GM12878 (cell line): Measurements from ENCODE around the gene PNLIPRP2. TPM values are rescaled to one million over a fixed set of nuclear protein-coding genes. Genes with fewer than 3 reads are reported as not detected.

Experiments
- ATAC-seq: fragments of 200-7000 bp; cut with Tn5 transposase; 3 replicates; pipeline ENCODE4 v1.9.1; 2020; ENCODE audit warnings: mild to moderate bottlenecking, moderate library complexity
- BruUV-seq: library from RNA; stranded (reverse); fragments of 400-500 nt; replicated peaks from 2 replicates; lab custom pipeline; 2021; lab: Mats Ljungman, UMichigan
- CTCF ChIA-PET: fragments of 300-600 bp; sonication (Branson Sonifier 250); formaldehyde crosslinking; extraction: SDS; loops from one replicate; lab custom pipeline; 2021; ENCODE audit warnings: inconsistent platforms; lab: Yijun Ruan, JAX
- POLR2A ChIA-PET: fragments of 350-600 bp; formaldehyde crosslinking; extraction: SDS; loops from one replicate; lab custom pipeline; 2021; ENCODE audit warnings: inconsistent platforms; lab: Charles Lee
- RAD21 ChIA-PET: fragments of 300-600 bp; sonication (Branson Sonifier 250); formaldehyde crosslinking; loops from one replicate; lab custom pipeline; 2023; ENCODE audit warnings: antibody characterized with exemption; ENCODE audit not compliant: unreplicated experiment; lab: Charles Lee
- SMC1A ChIA-PET: fragments of 300-600 bp; sonication (Branson Sonifier 250); formaldehyde crosslinking; loops from one replicate; lab custom pipeline; 2023; ENCODE audit not compliant: unreplicated experiment, uncharacterized antibody; lab: Charles Lee
- DNase-seq: peaks from one replicate; pipeline ENCODE4 v3.0.0-alpha.2; 2011; ENCODE audit warnings: low read depth, low spot score
- FAIRE-seq: peaks from 3 replicates; lab custom pipeline; 2011; peaks lifted over from hg19 to GRCh38; lab: Jason Lieb, UNC
- H2AFZ ChIP-seq: 2 replicates; pipeline ENCODE4 v1.6.0; 2011; ENCODE audit warnings: low read depth, low read length, control low read depth; ENCODE audit not compliant: control insufficient read depth
- H3K27ac ChIP-seq: 2 replicates; pipeline ENCODE4 v1.5.1; 2011; ENCODE audit warnings: control low read depth; ENCODE audit not compliant: control insufficient read depth, insufficient read depth
- H3K27me3 ChIP-seq, 2 experiments: replicated peaks in 1 of 2; 2 replicates each; pipeline versions ENCODE4 v1.6.0 to v1.6.1; 2011; ENCODE audit warnings: low read length in 1 of 2; ENCODE audit not compliant: control insufficient read depth in 2 of 2, insufficient read depth in 2 of 2
- H3K36me3 ChIP-seq, 2 experiments: 2 replicates each; pipeline ENCODE4 v1.5.1; 2011; ENCODE audit warnings: low read length in 1 of 2; ENCODE audit not compliant: control insufficient read depth in 2 of 2, insufficient read depth in 2 of 2
- H3K4me1 ChIP-seq: 2 replicates; pipeline ENCODE4 v1.6.1; 2011; ENCODE audit warnings: mild to moderate bottlenecking, low read length, moderate library complexity, mixed read lengths; ENCODE audit not compliant: control insufficient read depth, insufficient read depth
- H3K4me2 ChIP-seq: 2 replicates; pipeline ENCODE4 v1.6.0; 2011; ENCODE audit warnings: control low read depth; ENCODE audit not compliant: control insufficient read depth, insufficient read depth
- H3K4me3 ChIP-seq: fragments of 200-600 bp; sonication (generic); 2 replicates; pipeline ENCODE4 v1.5.1; 2016
- H3K79me2 ChIP-seq: 2 replicates; pipeline ENCODE4 v1.6.0; 2011; ENCODE audit warnings: low read length; ENCODE audit not compliant: control insufficient read depth, insufficient read depth
- H3K9ac ChIP-seq: 2 replicates; pipeline ENCODE4 v1.8.0; 2011; ENCODE audit warnings: low read length, control low read depth, mixed read lengths; ENCODE audit not compliant: control insufficient read depth, insufficient read depth
- H3K9me3 ChIP-seq: replicated peaks from 3 replicates; pipeline ENCODE4 v1.5.1; 2011; ENCODE audit warnings: mild to moderate bottlenecking, low read length; ENCODE audit not compliant: control insufficient read depth, insufficient read depth
- H4K20me1 ChIP-seq: 2 replicates; pipeline ENCODE4 v1.6.0; 2011; ENCODE audit not compliant: control insufficient read depth, insufficient read depth
- CBX3 ChIP-seq: fragments of 200-600 bp; sonication (generic); IDR thresholded peaks from 2 replicates; pipeline ENCODE4 v1.6.1; 2016; ENCODE audit warnings: low read depth, borderline replicate concordance
- DPF2 ChIP-seq: fragments of 450-650 bp; IDR thresholded peaks from 2 replicates; pipeline ENCODE4 v1.6.1; 2017; ENCODE audit warnings: mild to moderate bottlenecking
- EED ChIP-seq: sonication (generic); IDR thresholded peaks from 2 replicates; pipeline ENCODE4 v1.6.1; 2016; ENCODE audit warnings: antibody characterized with exemption, low read depth
- KLF5 ChIP-seq: fragments of 450-650 bp; IDR thresholded peaks from 2 replicates; pipeline ENCODE4 v1.6.1; 2014; ENCODE audit warnings: mild to moderate bottlenecking; ENCODE audit not compliant: partially characterized antibody
- MXI1 ChIP-seq: fragments of 150-350 bp; IDR thresholded peaks from 2 replicates; pipeline ENCODE4 v1.6.1; 2011; ENCODE audit warnings: low read depth, mild to moderate bottlenecking, inconsistent platforms, low read length, improper control_type of control experiment
- PAX5 ChIP-seq: IDR thresholded peaks from 2 replicates; pipeline ENCODE4 v1.6.1; 2011; ENCODE audit warnings: low read depth, low read length, borderline replicate concordance
- PML ChIP-seq: IDR thresholded peaks from 2 replicates; pipeline ENCODE4 v1.6.1; 2012; ENCODE audit warnings: low read length, inconsistent platforms
- WGBS: methylation state at CpG from one replicate; pipeline ENCODE4 v1.1.6; 2016; ENCODE audit warnings: low lambda C conversion rate; ENCODE audit not compliant: insufficient replicate concordance, insufficient coverage; ENCODE audit errors: missing lambda C conversion rate; 5-methylcytosine and 5-hydroxymethylcytosine counted together
- in situ Hi-C: fragments of 300-500 bp; cut with MboI; formaldehyde crosslinking; loops from 9 replicates; pipeline ENCODE4 v1.14.3; 2018; ENCODE audit warnings: mixed read lengths
- intact Hi-C: fragments of 100-400 bp; cut with micrococcal nuclease; formaldehyde crosslinking; loops from one replicate; pipeline ENCODE4 v1.14.2; 2022; ENCODE audit not compliant: unreplicated experiment
- polyA plus RNA-seq, 11 experiments: library from polyadenylated mRNA; depleted of rRNA in 4 of 11; unstranded in 6 of 11; stranded (reverse) in 5 of 11; fragments of >200 nt; fragmentation: Nextera tagmentation in 4 of 11; fragmentation: Illumina TruSeq in 1 of 11; extraction: Ambion mirVana in 4 of 11; extraction: Trizol in 1 of 11; gene quantifications; 1 replicate in 1 of 11; 2 replicates in 10 of 11; pipeline versions ENCODE4 v1.2.1 to v1.2.3, GENCODE V29; 2011 to 2016; ENCODE audit warnings: inconsistent platforms in 2 of 11, missing spikeins in 2 of 11, low read depth in 1 of 11
- total RNA-seq, 4 experiments: library from RNA; depleted of rRNA in 3 of 4; stranded (reverse); fragments of >200 nt in 3 of 4; fragmentation: Illumina TruSeq in 1 of 4; extraction: Trizol in 1 of 4; gene quantifications; 2 replicates each; pipeline versions ENCODE4 v1.2.1 to v1.2.3, GENCODE V29; 2013 to 2021
- TF ChIP-seq, protein P1 (sequence below): IDR thresholded peaks from 2 replicates; pipeline ENCODE4 v1.6.1; 2012; ENCODE audit warnings: low read depth, low read length, improper control_type of control experiment

The PNLIPRP2 gene
- total and polyA plus RNA-seq, 10 of the 15 experiments (the other 5 are each of a cell fraction or from before 2014, with no cell fraction given) = 0.33 TPM; not detected in 9

DNA sequence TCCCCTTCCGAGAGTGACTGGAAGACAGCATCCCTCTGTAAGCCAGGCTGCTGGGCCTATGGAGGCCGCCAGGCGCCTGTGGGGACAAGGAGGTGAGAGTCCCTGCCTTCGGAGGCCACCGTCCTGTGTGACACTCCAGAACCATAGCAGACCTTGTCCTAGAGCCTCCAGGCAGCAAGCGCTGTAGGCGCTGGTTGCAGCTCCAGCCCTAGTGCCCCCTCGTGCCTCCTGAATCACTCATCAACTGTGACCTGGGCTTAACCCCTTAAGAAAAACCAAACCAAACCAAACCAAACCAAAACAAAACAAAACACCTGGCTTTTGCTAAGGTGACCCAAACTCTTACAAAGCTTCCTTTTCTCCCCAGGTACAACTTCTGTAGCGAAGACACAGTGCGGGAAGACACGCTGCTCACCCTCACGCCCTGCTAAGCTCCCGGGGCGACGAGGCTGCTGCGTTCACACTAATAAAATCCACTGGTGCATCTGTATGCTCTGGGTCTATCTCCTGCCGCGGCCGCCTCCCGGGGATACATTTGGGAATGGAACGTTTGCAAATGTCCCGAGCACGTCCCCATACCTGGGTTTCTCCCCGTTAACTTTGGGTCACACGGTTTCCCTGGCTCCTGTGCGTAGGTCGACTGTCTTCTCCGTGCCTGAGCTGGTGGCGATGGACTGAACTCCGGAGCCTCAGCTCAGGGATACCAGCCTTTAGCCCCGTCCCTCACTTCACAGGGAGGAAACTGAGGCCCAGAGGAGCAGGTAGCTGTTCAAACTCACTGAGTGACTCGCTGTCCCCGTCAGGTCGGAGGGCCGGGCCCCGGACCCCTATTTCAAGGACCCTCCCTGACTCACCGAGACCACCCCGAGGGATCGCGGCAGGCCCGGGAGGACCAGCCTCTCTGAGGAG, 11.8 kb upstream of the PNLIPRP2 start (continued):
- TF ChIP-seq KLF5 = no peak
- TF ChIP-seq CBX3 = no peak
- TF ChIP-seq PAX5 = no peak
- no peak for TF ChIP-seq MXI1
- TF ChIP-seq, protein P1, sequence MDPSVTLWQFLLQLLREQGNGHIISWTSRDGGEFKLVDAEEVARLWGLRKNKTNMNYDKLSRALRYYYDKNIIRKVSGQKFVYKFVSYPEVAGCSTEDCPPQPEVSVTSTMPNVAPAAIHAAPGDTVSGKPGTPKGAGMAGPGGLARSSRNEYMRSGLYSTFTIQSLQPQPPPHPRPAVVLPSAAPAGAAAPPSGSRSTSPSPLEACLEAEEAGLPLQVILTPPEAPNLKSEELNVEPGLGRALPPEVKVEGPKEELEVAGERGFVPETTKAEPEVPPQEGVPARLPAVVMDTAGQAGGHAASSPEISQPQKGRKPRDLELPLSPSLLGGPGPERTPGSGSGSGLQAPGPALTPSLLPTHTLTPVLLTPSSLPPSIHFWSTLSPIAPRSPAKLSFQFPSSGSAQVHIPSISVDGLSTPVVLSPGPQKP = no peak
- no peak for TF ChIP-seq PML

- Histone ChIP-seq H4K20me1 (no peaks in the 10 kb centered on the region), H3K36me3 (no peaks in the 10 kb centered on the region), H3K79me2 (no peaks in the 10 kb centered on the region), H3K9me3 (no peaks in the 10 kb centered on the region), H3K27ac (no peak overlapping the region), H3K4me3 (no peak overlapping the region), H3K9ac (no peak overlapping the region), H3K4me2 (no peak overlapping the region), H3K4me1 (no peaks in the 10 kb centered on the region), H3K27me3 (no peaks in the 10 kb centered on the region), H2AFZ (no peak overlapping the region)
- TF ChIP-seq DPF2 (no peak), EED (no peak)
- DNase-seq (no peak), FAIRE-seq (no peak), ATAC-seq (no peak)
- RAD21 ChIA-PET = no interaction called here
- intact Hi-C loops (no loop called here), in situ Hi-C loops (no loop called here)
- SMC1A ChIA-PET = no interaction called here
- POLR2A ChIA-PET = no interaction called here
- CTCF ChIA-PET = no interaction called here
- WGBS = 84% methylated on average over 13 of the region's 13 CpGs
- BruUV-seq = no TSS peak
Observed at GRCh38 chr10:116610443-116611152, 10.2 kb upstream of the PNLIPRP2 start.
